ENCODE measurements around the gene BANF1.

BANF1 gene

DNA sequence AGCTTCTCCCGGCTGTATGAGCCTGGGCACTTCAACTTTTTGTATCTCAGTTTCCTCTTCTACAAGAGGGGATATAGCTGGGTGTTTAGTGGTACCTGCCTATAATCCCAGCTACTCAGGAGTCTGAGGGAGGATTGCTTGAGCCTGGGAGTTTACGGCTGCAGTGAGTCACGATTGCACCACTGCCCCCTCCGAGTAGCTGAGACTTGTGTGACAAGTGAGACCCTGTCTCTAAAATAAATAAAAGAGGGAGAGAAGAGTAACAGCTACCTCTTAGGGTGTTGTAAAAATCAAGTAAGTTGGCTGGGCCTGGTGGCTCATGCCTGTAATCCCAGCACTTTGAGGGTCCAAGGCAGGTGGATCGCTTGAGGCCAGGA, 34.0 kb downstream of the BANF1 start:
- Histone ChIP-seq H3K36me3 (ENCODE audit: control insufficient read depth in 2 of 2, insufficient read depth in 1 of 2, low read length in 2 of 2) (no peaks in the 10 kb centered on the region), H3K4me3 (ENCODE audit: low read depth, low read length) (no peak overlapping the region), H3K4me1 (ENCODE audit: control insufficient read depth, insufficient read depth, low read length) (no peaks in the 10 kb centered on the region), H3K27ac (ENCODE audit: extremely low read depth, low read depth, low read length) (no peak overlapping the region), H3K9me3 (ENCODE audit: control insufficient read depth, insufficient read depth, low read depth, low read length) (no peaks in the 10 kb centered on the region)
- TF ChIP-seq ZNF544 (tag by site-specific recombination; IDR thresholded peaks at IDR 0.05) = no peak
- no peak for TF ChIP-seq ZNF692 (tag by site-specific recombination; IDR thresholded peaks at IDR 0.05)
- no peak for TF ChIP-seq GLI4 (tag by site-specific recombination; IDR thresholded peaks at IDR 0.05)
- no peak for TF ChIP-seq ZFP37 (tag by site-specific recombination; IDR thresholded peaks at IDR 0.05)
- TF ChIP-seq ZBTB21 (tag by site-specific recombination; IDR thresholded peaks at IDR 0.05) = no peak
- TF ChIP-seq SCRT1 (tag by site-specific recombination; IDR thresholded peaks at IDR 0.05; ENCODE audit: borderline replicate concordance) = no peak
- TF ChIP-seq ZBTB17 (tag by site-specific recombination; IDR thresholded peaks at IDR 0.05) = no peak
- TF ChIP-seq ZSCAN5A (tag by site-specific recombination; IDR thresholded peaks at IDR 0.05) = no peak
- TF ChIP-seq ZNF654 (tag by site-specific recombination; IDR thresholded peaks at IDR 0.05; ENCODE audit: low read depth) = no peak
- no peak for TF ChIP-seq ZFP69B (tag by site-specific recombination; IDR thresholded peaks at IDR 0.05)
- no peak for TF ChIP-seq ZNF768 (tag by site-specific recombination; IDR thresholded peaks at IDR 0.05)
- no peak for TF ChIP-seq ZNF350 (tag by site-specific recombination; IDR thresholded peaks at IDR 0.05)
- TF ChIP-seq ZBTB10 (tag by site-specific recombination; IDR thresholded peaks at IDR 0.05) = no peak
- TF ChIP-seq, protein P1, sequence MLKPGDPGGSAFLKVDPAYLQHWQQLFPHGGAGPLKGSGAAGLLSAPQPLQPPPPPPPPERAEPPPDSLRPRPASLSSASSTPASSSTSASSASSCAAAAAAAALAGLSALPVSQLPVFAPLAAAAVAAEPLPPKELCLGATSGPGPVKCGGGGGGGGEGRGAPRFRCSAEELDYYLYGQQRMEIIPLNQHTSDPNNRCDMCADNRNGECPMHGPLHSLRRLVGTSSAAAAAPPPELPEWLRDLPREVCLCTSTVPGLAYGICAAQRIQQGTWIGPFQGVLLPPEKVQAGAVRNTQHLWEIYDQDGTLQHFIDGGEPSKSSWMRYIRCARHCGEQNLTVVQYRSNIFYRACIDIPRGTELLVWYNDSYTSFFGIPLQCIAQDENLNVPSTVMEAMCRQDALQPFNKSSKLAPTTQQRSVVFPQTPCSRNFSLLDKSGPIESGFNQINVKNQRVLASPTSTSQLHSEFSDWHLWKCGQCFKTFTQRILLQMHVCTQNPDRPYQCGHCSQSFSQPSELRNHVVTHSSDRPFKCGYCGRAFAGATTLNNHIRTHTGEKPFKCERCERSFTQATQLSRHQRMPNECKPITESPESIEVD (tag by site-specific recombination; IDR thresholded peaks at IDR 0.05) = no peak
- ChIA-PET CTCF (interaction anchor here (0.6 to 4.7 kb wide), 6 partner anchors 8 to 152 kb away, joined by 3 to 37 read pairs (median 4); no protein-coding TSS in a partner anchor), POLR2A (interaction anchor here (0.7 kb wide), 1 partner anchor 123 kb away, joined by 5 read pairs; no protein-coding TSS in a partner anchor)

GRCh38 chr11:66037327-66037726, 35.0 kb downstream of the BANF1 start:
- no peaks in the 10 kb centered on the region for H3K36me3 ChIP-seq (ENCODE audit: control insufficient read depth in 2 of 2, insufficient read depth in 1 of 2, low read length in 2 of 2)
- no peak overlapping the region for H3K27ac ChIP-seq (ENCODE audit: extremely low read depth, low read depth, low read length)
- no peaks in the 10 kb centered on the region for H3K9me3 ChIP-seq (ENCODE audit: control insufficient read depth, insufficient read depth, low read depth, low read length)
- no peaks in the 10 kb centered on the region for H3K4me1 ChIP-seq (ENCODE audit: control insufficient read depth, insufficient read depth, low read length)
- ChIA-PET CTCF (interaction anchor here (0.6 to 4.7 kb wide), 7 partner anchors 8 to 392 kb away, joined by 3 to 37 read pairs (median 3); no protein-coding TSS in a partner anchor), POLR2A (no interaction called here)
- no peak overlapping the region for H3K4me3 ChIP-seq (ENCODE audit: low read depth, low read length)
- TF ChIP-seq ZNF121 (tag by site-specific recombination; IDR thresholded peaks at IDR 0.05) (no peak), SP3 (tag by site-specific recombination; IDR thresholded peaks at IDR 0.05) (no peak), ZNF2 (tag by site-specific recombination; IDR thresholded peaks at IDR 0.05) (no peak), ZNF366 (tag by site-specific recombination; conservative IDR thresholded peaks at IDR 0.05) (no peak), ZNF596 (tag by site-specific recombination; IDR thresholded peaks at IDR 0.05) (no peak), ZBTB17 (tag by site-specific recombination; IDR thresholded peaks at IDR 0.05) (no peak), ZNF530 (tag by site-specific recombination; IDR thresholded peaks at IDR 0.05; ENCODE audit: low read depth) (no peak), ZNF37A (tag by site-specific recombination; IDR thresholded peaks at IDR 0.05) (no peak), ZNF658 (tag by site-specific recombination; IDR thresholded peaks at IDR 0.05) (no peak), ZNF394 (tag by site-specific recombination; IDR thresholded peaks at IDR 0.05; ENCODE audit: borderline replicate concordance) (no peak), ZIC2 (tag by site-specific recombination; IDR thresholded peaks at IDR 0.05) (no peak), BCL6B (tag by site-specific recombination; IDR thresholded peaks at IDR 0.05) (no peak), ZNF426 (tag by site-specific recombination; IDR thresholded peaks at IDR 0.05) (no peak)
- TF ChIP-seq, protein P2, sequence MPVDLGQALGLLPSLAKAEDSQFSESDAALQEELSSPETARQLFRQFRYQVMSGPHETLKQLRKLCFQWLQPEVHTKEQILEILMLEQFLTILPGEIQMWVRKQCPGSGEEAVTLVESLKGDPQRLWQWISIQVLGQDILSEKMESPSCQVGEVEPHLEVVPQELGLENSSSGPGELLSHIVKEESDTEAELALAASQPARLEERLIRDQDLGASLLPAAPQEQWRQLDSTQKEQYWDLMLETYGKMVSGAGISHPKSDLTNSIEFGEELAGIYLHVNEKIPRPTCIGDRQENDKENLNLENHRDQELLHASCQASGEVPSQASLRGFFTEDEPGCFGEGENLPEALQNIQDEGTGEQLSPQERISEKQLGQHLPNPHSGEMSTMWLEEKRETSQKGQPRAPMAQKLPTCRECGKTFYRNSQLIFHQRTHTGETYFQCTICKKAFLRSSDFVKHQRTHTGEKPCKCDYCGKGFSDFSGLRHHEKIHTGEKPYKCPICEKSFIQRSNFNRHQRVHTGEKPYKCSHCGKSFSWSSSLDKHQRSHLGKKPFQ (tag by site-specific recombination; IDR thresholded peaks at IDR 0.05) = no peak

All from HEK293 (cell line).